GM12878 (cell line): ENCODE data around the gene CSF1R.

Experiments
- BRCA1 ChIP-seq: IDR thresholded peaks from 2 replicates; pipeline ENCODE4 v1.6.1; 2011; ENCODE audit warnings: low read depth, low read length, improper control_type of control experiment
- CTCF ChIP-seq, 3 experiments: IDR thresholded peaks in 2 of 3; conservative IDR thresholded peaks in 1 of 3; 2 replicates each; pipeline ENCODE4 v1.5.1; 2011; ENCODE audit warnings: low read depth in 3 of 3, low read length in 3 of 3, mild to moderate bottlenecking in 3 of 3, control low read depth in 2 of 3, moderate library complexity in 2 of 3, inconsistent platforms in 1 of 3, mixed read lengths in 1 of 3; ENCODE audit not compliant: control insufficient read depth in 2 of 3, insufficient read depth in 1 of 3; ENCODE audit errors: extremely low read depth in 1 of 3
- ELK1 ChIP-seq: IDR thresholded peaks from 2 replicates; pipeline ENCODE4 v1.6.1; 2012; ENCODE audit warnings: low read depth, low read length, improper control_type of control experiment
- ESRRA ChIP-seq: IDR thresholded peaks from 2 replicates; pipeline ENCODE4 v1.6.1; 2012; ENCODE audit warnings: mild to moderate bottlenecking, low read length, improper control_type of control experiment
- POLR2A ChIP-seq: IDR thresholded peaks from 2 replicates; pipeline ENCODE4 v1.6.1; 2011; ENCODE audit warnings: low read depth, mild to moderate bottlenecking, low read length
- RELA ChIP-seq: fragments of 450-650 bp; IDR thresholded peaks from 2 replicates; pipeline ENCODE4 v1.8.0; 2014; ENCODE audit warnings: borderline replicate concordance; ENCODE audit not compliant: partially characterized antibody
- REST ChIP-seq: IDR thresholded peaks from 2 replicates; pipeline ENCODE4 v1.6.1; 2012; ENCODE audit warnings: mild to moderate bottlenecking, low read depth, low read length
- SMARCA5 ChIP-seq: fragments of 450-650 bp; IDR thresholded peaks from 2 replicates; pipeline ENCODE4 v1.6.1; 2017; ENCODE audit warnings: mild to moderate bottlenecking
- SP1 ChIP-seq: IDR thresholded peaks from one replicate; pipeline ENCODE4 v1.6.1; 2011; ENCODE audit warnings: low read depth, low read length

- TF ChIP-seq CTCF (IDR thresholded peaks at IDR 0.05 in 2 of 3, conservative IDR thresholded peaks at IDR 0.05 in 1 of 3; ENCODE audit: control insufficient read depth in 2 of 3, extremely low read depth in 1 of 3, insufficient read depth in 1 of 3, low read depth in 3 of 3, low read length in 3 of 3) (no peak), RELA (no peak), REST (no peak), BRCA1 (no peak), POLR2A (no peak), ESRRA (no peak), SP1 (no peak), ELK1 (no peak), SMARCA5 (no peak)
These were observed 12.7 kb downstream of the CSF1R start for GRCh38 chr5:150073677-150074076.
